ENCODE data around the gene ASPSCR1.

DNA sequence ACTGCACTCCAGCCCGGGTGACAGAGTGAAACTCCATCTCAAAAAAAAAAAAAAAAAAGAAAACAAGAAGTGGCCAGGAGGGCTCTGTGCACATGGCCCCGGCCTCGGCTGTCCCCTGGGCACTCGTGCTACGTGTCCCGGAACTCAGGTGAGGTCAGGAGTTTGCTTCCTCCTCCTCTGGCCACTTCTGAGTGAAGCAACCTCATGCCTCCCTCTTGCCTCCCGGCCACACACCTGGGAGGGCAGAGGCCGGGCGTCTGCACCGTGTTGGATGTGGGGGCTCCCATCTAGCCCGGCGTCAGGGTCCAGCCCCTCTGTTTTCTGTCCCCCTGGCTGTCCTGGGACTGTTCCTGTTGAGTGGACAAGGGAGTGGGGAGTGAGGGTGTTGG lies 22.2 kb downstream of the ASPSCR1 start:
- TF ChIP-seq, protein P1, sequence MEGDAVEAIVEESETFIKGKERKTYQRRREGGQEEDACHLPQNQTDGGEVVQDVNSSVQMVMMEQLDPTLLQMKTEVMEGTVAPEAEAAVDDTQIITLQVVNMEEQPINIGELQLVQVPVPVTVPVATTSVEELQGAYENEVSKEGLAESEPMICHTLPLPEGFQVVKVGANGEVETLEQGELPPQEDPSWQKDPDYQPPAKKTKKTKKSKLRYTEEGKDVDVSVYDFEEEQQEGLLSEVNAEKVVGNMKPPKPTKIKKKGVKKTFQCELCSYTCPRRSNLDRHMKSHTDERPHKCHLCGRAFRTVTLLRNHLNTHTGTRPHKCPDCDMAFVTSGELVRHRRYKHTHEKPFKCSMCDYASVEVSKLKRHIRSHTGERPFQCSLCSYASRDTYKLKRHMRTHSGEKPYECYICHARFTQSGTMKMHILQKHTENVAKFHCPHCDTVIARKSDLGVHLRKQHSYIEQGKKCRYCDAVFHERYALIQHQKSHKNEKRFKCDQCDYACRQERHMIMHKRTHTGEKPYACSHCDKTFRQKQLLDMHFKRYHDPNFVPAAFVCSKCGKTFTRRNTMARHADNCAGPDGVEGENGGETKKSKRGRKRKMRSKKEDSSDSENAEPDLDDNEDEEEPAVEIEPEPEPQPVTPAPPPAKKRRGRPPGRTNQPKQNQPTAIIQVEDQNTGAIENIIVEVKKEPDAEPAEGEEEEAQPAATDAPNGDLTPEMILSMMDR (IDR thresholded peaks at IDR 0.05), result no peak
- TF ChIP-seq, protein P2, sequence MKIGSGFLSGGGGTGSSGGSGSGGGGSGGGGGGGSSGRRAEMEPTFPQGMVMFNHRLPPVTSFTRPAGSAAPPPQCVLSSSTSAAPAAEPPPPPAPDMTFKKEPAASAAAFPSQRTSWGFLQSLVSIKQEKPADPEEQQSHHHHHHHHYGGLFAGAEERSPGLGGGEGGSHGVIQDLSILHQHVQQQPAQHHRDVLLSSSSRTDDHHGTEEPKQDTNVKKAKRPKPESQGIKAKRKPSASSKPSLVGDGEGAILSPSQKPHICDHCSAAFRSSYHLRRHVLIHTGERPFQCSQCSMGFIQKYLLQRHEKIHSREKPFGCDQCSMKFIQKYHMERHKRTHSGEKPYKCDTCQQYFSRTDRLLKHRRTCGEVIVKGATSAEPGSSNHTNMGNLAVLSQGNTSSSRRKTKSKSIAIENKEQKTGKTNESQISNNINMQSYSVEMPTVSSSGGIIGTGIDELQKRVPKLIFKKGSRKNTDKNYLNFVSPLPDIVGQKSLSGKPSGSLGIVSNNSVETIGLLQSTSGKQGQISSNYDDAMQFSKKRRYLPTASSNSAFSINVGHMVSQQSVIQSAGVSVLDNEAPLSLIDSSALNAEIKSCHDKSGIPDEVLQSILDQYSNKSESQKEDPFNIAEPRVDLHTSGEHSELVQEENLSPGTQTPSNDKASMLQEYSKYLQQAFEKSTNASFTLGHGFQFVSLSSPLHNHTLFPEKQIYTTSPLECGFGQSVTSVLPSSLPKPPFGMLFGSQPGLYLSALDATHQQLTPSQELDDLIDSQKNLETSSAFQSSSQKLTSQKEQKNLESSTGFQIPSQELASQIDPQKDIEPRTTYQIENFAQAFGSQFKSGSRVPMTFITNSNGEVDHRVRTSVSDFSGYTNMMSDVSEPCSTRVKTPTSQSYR (CRISPR knock-in tag; IDR thresholded peaks at IDR 0.05), result no peak
- TF ChIP-seq, protein P3, sequence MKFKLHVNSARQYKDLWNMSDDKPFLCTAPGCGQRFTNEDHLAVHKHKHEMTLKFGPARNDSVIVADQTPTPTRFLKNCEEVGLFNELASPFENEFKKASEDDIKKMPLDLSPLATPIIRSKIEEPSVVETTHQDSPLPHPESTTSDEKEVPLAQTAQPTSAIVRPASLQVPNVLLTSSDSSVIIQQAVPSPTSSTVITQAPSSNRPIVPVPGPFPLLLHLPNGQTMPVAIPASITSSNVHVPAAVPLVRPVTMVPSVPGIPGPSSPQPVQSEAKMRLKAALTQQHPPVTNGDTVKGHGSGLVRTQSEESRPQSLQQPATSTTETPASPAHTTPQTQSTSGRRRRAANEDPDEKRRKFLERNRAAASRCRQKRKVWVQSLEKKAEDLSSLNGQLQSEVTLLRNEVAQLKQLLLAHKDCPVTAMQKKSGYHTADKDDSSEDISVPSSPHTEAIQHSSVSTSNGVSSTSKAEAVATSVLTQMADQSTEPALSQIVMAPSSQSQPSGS (CRISPR knock-in tag; IDR thresholded peaks at IDR 0.05; ENCODE audit: borderline replicate concordance, low read depth), result no peak
- TF ChIP-seq JUN (CRISPR knock-in tag; IDR thresholded peaks at IDR 0.05) (no peak), IRF2 (CRISPR knock-in tag; IDR thresholded peaks at IDR 0.05; ENCODE audit: borderline replicate concordance, low read depth) (no peak), TP53 (CRISPR knock-in tag; IDR thresholded peaks at IDR 0.05) (no peak), SP1 (CRISPR knock-in tag; conservative IDR thresholded peaks at IDR 0.05) (no peak), NR2C2 (CRISPR knock-in tag; IDR thresholded peaks at IDR 0.05) (no peak), FOXP1 (CRISPR knock-in tag; IDR thresholded peaks at IDR 0.05; ENCODE audit: borderline replicate concordance) (no peak), CREB1 (CRISPR knock-in tag; IDR thresholded peaks at IDR 0.05) (no peak)
- TF ChIP-seq, protein P4, sequence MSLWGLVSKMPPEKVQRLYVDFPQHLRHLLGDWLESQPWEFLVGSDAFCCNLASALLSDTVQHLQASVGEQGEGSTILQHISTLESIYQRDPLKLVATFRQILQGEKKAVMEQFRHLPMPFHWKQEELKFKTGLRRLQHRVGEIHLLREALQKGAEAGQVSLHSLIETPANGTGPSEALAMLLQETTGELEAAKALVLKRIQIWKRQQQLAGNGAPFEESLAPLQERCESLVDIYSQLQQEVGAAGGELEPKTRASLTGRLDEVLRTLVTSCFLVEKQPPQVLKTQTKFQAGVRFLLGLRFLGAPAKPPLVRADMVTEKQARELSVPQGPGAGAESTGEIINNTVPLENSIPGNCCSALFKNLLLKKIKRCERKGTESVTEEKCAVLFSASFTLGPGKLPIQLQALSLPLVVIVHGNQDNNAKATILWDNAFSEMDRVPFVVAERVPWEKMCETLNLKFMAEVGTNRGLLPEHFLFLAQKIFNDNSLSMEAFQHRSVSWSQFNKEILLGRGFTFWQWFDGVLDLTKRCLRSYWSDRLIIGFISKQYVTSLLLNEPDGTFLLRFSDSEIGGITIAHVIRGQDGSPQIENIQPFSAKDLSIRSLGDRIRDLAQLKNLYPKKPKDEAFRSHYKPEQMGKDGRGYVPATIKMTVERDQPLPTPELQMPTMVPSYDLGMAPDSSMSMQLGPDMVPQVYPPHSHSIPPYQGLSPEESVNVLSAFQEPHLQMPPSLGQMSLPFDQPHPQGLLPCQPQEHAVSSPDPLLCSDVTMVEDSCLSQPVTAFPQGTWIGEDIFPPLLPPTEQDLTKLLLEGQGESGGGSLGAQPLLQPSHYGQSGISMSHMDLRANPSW (CRISPR knock-in tag; conservative IDR thresholded peaks at IDR 0.05; ENCODE audit: low read depth), result no peak
- TF ChIP-seq, protein P5, sequence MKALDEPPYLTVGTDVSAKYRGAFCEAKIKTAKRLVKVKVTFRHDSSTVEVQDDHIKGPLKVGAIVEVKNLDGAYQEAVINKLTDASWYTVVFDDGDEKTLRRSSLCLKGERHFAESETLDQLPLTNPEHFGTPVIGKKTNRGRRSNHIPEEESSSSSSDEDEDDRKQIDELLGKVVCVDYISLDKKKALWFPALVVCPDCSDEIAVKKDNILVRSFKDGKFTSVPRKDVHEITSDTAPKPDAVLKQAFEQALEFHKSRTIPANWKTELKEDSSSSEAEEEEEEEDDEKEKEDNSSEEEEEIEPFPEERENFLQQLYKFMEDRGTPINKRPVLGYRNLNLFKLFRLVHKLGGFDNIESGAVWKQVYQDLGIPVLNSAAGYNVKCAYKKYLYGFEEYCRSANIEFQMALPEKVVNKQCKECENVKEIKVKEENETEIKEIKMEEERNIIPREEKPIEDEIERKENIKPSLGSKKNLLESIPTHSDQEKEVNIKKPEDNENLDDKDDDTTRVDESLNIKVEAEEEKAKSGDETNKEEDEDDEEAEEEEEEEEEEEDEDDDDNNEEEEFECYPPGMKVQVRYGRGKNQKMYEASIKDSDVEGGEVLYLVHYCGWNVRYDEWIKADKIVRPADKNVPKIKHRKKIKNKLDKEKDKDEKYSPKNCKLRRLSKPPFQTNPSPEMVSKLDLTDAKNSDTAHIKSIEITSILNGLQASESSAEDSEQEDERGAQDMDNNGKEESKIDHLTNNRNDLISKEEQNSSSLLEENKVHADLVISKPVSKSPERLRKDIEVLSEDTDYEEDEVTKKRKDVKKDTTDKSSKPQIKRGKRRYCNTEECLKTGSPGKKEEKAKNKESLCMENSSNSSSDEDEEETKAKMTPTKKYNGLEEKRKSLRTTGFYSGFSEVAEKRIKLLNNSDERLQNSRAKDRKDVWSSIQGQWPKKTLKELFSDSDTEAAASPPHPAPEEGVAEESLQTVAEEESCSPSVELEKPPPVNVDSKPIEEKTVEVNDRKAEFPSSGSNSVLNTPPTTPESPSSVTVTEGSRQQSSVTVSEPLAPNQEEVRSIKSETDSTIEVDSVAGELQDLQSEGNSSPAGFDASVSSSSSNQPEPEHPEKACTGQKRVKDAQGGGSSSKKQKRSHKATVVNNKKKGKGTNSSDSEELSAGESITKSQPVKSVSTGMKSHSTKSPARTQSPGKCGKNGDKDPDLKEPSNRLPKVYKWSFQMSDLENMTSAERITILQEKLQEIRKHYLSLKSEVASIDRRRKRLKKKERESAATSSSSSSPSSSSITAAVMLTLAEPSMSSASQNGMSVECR (CRISPR knock-in tag; IDR thresholded peaks at IDR 0.05; ENCODE audit: borderline replicate concordance), result no peak
- TF ChIP-seq, protein P6, sequence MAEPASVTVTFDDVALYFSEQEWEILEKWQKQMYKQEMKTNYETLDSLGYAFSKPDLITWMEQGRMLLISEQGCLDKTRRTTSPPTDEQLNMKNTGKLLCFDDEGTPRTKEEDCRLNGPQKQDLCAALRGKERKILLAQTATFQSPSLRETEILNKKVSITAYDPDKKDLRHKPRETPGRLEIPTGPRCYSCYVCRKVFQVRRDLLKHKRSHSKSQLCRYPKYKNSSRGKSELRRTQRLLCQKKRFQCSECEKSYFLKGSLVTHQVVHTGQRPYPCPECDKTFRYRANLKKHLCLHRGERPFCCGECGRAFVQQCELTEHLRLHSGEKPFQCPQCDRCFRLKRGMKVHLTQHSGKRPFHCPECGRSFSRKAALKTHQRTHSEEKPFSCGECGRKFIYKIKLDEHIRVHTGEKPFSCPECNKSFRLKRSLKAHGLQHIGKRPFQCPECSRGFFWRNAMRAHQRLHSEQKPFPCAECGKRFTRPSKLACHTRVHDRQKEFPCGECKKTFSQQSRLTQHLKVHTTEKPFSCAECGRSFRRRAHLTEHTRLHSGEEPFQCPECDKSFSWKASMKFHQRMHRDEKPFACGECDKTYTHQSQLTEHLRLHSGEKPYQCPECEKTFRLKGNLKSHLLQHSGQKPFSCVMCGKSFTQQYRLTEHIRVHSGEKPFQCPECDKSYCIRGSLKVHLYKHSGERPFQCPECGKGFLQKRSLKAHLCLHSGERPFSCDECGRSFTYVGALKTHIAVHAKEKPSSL (CRISPR knock-in tag; conservative IDR thresholded peaks at IDR 0.05), result no peak
